Measurements from ENCODE around the gene SLC27A5.
"Not testable (repeated sequence)": the region's sequence is repeated elsewhere in the genome, so short reads cannot be mapped to it uniquely, and the experiment has no call there.

SLC27A5 gene

DNA sequence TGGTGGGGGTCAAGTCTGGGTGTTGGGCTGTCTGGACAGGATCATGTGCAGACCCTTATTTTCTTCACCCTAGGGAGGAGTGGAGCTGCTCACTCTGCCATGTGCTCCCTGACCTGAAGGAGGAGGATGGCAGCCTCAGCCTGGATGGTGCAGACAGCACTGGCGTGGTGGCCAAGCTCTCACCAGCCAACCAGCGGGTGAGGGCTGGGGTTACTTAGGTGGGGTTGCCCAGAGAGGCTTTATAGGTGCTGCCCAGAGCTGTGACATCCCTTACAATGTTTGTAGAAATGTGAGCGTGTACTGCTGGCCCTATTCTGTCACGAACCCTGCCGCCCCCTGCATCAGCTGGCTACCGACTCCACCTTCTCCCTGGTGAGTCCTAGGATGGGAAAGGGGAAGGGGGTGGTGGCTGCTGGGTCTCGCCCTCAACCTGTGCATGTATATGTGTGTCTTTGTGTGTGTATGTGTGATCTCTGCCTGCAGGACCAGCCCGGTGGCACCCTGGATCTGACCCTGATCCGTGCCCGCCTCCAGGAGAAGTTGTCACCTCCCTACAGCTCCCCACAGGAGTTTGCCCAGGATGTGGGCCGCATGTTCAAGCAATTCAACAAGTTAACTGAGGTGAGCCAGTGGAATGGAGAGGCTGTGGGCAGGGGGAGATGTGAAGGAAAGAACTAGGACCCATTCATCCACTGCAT is 38.0 kb upstream of the SLC27A5 start:
- DNase-seq, result no peak

DNA sequence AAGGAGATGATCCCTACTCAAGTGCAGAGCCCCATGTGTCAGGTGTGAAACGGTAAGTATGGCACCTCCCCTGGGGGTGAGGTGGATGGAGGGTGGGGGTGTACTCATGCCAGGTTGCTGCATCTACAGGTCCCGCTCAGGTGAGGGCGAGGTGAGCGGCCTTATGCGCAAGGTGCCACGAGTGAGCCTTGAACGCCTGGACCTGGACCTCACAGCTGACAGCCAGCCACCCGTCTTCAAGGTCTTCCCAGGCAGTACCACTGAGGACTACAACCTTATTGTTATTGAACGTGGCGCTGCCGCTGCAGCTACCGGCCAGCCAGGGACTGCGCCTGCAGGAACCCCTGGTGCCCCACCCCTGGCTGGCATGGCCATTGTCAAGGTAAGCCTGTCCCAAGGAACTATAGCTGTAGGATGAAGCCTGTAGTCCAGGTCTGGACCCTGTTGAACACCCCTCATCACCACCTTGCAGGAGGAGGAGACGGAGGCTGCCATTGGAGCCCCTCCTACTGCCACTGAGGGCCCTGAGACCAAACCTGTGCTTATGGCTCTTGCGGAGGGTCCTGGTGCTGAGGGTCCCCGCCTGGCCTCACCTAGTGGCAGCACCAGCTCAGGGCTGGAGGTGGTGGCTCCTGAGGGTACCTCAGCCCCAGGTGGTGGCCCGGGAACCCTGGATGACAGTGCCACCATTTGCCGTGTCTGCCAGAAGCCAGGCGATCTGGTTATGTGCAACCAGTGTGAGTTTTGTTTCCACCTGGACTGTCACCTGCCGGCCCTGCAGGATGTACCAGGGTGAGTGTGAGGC is 37.3 kb upstream of the SLC27A5 start:
- DNase-seq, result no peak

DNA sequence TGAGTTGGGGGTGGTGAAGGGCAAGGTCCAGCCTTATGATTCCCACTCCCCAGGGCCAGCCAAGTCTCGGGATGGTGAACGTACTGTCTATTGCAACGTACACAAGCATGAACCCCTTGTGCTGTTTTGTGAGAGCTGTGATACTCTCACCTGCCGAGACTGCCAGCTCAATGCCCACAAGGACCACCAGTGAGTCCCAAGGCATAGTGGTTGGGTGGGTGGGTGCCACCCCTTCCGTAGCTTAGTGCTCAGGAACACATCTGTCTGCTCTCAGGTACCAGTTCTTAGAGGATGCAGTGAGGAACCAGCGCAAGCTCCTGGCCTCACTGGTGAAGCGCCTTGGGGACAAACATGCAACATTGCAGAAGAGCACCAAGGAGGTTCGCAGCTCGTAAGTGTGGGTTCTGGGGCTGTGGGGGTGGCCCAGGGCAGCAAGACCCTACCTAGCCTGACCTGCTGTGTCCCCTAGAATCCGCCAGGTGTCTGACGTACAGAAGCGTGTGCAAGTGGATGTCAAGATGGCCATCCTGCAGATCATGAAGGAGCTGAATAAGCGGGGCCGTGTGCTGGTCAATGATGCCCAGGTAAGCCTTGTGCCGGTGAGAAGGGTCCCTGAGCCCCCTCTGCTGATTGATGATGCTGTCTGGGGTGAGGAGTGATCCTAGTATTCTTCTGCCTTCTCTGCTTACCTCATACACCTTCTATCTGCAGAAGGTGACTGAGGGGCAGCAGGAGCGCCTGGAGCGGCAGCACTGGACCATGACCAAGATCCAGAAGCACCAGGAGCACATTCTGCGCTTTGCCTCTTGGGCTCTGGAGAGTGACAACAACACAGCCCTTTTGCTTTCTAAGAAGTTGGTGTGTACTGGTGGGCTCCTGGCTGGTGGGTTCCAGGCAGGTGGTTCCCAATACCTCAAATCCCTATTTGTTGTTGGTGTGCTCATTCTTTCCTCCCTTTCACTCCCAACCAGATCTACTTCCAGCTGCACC is 35.8 kb upstream of the SLC27A5 start:
- no peak for DNase-seq

DNA sequence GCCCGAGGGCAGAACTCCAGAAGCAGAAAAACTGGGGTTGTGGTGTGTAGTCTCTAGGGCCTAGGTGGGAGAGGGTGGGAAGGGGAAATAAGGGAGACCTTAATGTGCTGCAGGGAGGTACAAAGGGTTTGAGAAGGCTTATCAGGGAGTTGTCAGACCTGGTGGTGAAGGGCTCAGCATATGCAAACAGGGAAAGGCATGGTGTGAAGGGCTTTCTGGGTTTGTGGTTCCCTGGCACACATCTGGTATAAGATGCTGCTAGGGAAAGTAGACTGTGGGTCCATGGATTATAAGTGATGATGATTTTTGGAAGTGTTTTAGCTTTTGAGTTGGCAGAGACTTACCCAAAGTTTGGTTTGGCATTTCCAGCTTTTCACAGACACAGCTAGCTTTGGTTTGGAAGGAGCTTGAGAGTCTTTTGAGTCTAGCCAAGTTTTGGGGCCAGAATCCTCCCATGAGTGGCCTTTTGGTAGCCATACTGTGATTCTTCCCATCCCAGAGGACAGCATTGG is 34.3 kb upstream of the SLC27A5 start:
- DNase-seq, result no peak

DNA sequence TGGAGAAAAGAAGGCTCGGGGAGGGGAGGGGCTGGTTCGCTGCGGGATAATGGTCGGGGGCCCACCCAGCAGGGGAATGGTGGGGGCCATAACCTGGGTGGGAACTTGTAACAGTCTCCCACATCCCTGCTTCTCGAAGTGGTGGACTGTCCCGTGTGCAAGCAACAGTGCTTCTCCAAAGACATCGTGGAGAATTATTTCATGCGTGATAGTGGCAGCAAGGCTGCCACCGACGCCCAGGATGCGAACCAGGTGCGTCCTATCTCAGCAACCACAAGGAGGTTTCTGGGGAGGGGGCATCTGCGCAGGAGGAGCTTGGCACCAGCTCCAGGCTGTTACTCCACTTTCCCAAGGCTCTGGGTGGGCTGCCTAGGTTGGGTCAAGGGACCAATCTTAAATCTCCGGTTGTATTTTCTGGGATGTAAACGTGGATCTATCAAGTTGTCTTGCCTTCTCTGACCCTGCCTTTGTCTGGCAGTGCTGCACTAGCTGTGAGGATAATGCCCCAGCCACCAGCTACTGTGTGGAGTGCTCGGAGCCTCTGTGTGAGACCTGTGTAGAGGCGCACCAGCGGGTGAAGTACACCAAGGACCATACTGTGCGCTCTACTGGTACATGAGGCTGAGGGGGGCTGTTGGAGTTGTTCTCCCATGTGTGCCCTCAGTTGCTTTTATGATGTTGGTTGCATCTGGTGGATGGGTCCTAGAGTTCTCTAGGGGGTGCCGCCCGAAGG is 33.7 kb upstream of the SLC27A5 start:
- no peak for DNase-seq

- peak; percentile 65 to 67 for DNase-seq
Observed at GRCh38 chr19:58544591-58545285, 32.9 kb upstream of the SLC27A5 start.

GRCh38 chr19:58543826-58544590 is 32.2 kb upstream of the SLC27A5 start, which contains the start of gene TRIM28:
Gene TRIM28 (plus strand): TSS chr19:58544064. CDS start chr19:58544758, 694 bp downstream.
- peak; percentile 100 for DNase-seq

- not testable (repeated sequence) for DNase-seq
Observed at GRCh38 chr19:58542641-58543372, 31.0 kb upstream of the SLC27A5 start.

GRCh38 chr19:58539169-58539559 is 27.4 kb upstream of the SLC27A5 start:
- DNase-seq, result not testable (repeated sequence)

- no peak for DNase-seq
Observed at GRCh38 chr19:58538257-58539168, 26.7 kb upstream of the SLC27A5 start.

GRCh38 chr19:58536852-58537798 is 25.3 kb upstream of the SLC27A5 start:
- no peak for DNase-seq

DNA sequence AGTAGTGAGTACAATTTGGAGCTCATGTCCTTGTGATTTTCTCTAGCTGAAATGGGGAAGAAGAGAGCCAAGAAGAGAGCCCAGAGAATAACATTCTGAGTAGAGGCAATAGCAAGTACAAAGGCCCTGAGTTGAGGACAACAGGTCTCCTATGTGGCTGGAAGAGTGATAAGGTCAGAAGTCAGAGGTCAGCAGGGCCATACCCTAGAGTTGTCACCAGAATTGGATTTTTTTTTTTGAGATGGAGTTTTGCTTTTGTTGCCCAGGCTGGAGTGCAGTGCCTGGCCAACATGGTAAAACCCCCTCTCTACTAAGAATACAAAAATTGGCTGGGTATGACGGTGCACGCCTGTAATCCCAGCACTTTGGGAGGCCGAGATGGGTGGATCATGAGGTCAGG is 24.1 kb upstream of the SLC27A5 start:
- no peak for DNase-seq

DNA sequence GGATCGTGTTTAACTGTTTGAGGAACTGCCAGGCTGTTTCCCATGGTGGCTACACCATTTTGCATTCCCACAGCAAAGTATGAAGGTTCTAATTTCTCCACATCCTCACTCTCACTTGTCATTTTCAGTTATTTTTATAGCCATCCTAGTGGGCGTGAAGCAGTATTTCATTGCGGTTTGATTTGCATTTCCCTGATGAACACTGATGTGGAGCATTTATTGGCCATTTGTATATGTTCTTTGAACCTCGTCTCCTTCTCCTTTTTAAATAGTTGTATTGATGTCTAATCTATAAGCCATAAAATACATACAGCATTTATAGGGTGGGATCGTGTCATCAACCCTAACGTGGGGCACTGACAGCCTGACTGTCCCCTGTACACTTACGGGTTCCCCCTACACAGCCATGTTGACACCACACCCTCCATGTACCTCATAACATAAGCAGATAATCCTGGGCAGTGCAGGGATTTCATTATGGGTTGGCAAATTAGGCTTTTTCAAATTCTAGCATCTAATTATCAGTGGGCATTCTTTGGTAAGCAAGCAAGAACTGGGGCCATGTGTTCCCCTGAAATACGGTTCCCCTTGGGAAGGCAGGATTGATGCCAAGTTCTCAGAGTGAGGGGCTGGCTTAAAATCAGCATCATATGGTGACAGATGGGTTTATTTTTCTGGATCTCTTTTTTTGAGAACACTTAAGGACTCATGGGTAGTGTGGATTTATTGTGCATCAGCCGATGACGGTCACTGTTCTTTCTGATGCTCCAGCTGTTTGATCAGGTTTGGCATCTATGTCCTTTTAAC is 19.4 kb upstream of the SLC27A5 start:
- DNase-seq, result no peak

GRCh38 chr19:58529405-58529804 is 17.6 kb upstream of the SLC27A5 start:
- no peak for DNase-seq

DNA sequence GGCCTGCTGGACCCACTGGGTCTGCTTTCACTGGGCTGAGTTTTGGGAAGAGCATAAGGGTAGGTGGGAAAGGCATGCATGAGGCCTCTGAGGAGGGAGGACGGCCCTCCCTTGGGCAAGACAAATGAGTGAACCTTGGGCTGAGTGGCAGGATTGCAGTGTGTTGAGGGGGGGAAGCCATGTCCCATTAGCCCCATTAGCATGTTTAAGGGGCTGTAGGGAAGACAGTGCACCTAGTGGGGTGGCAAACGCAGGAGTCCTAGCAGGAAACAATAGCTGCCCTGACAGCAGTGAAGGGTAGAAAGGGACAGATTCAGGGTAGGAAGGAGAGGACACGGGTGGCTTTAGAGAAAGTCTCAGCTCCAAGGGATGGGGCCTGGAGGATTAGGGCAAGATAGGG is 10.9 kb upstream of the SLC27A5 start:
- no peak for DNase-seq

- DNase-seq, result no peak
Observed at GRCh38 chr19:58521651-58522050, 9.9 kb upstream of the SLC27A5 start.

- no peak for DNase-seq
Observed at GRCh38 chr19:58520257-58520599, 8.4 kb upstream of the SLC27A5 start.

All from activated CD4-positive, alpha-beta T cell treated with anti-CD3 and anti-CD28 coated beads, Interleukin-2, amount 50 U/mL, for 4 hours (primary cell).